Sigmoid colon (tissue), 7 donors: ENCODE data around the gene POU2F2. TPM values are rescaled to one million over a fixed set of nuclear protein-coding genes. Genes with fewer than 3 reads are reported as not detected.

Source experiments
- DNase-seq: peaks from one replicate; pipeline ENCODE4 v3.0.0-alpha.2; 2019
- H3K27ac ChIP-seq, 4 donors: fragments of 200-600 bp; sonication (generic); one replicate each; pipeline ENCODE4 v1.5.1; 2016 to 2019; ENCODE audit warnings: mild to moderate bottlenecking in 1 of 4
- H3K27me3 ChIP-seq, 3 donors: fragments of 200-600 bp; sonication (generic); one replicate each; pipeline ENCODE4 v1.5.1; 2019; ENCODE audit warnings: mild to moderate bottlenecking in 1 of 3
- H3K36me3 ChIP-seq, 4 donors: fragments of 200-600 bp; sonication (generic); one replicate each; pipeline ENCODE4 v1.5.1; 2016 to 2019
- H3K4me1 ChIP-seq, 4 donors: fragments of 200-600 bp; sonication (generic); one replicate each; pipeline ENCODE4 v1.5.1; 2017 to 2019
- H3K4me3 ChIP-seq, 4 donors: fragments of 200-600 bp; sonication (generic); one replicate each; pipeline ENCODE4 v1.5.1; 2017 to 2019; ENCODE audit warnings: mild to moderate bottlenecking in 2 of 4, moderate library complexity in 1 of 4
- H3K9me3 ChIP-seq, 4 donors: fragments of 200-600 bp in 3 of 4; sonication (generic) in 3 of 4; one replicate each; pipeline versions ENCODE4 v1.5.1 to v1.6.1; 2013 to 2019
- EP300 ChIP-seq, 4 donors: sonication (generic); formaldehyde crosslinking; IDR thresholded peaks; one replicate each; pipeline ENCODE4 v1.6.1; 2017; ENCODE audit warnings: antibody characterized with exemption in 4 of 4
- POLR2A ChIP-seq, 2 donors: fragments of 450-650 bp; IDR thresholded peaks; one replicate each; pipeline ENCODE4 v1.6.1; 2016; ENCODE audit warnings: antibody characterized with exemption in 2 of 2, mild to moderate bottlenecking in 2 of 2, moderate library complexity in 2 of 2
- POLR2AphosphoS5 ChIP-seq, 4 donors: sonication (generic); formaldehyde crosslinking; IDR thresholded peaks; one replicate each; pipeline ENCODE4 v1.6.1; 2017; ENCODE audit warnings: antibody characterized with exemption in 4 of 4
- WGBS, 2 donors: extraction: QIAGEN DNeasy Blood & Tissue Kit; methylation state at CpG; one replicate each; pipeline ENCODE4 v1.1.7; 2013; 5-methylcytosine and 5-hydroxymethylcytosine counted together
- intact Hi-C: fragments of 100-400 bp; cut with DNase I; formaldehyde crosslinking; loops from one replicate; pipeline ENCODE4 v1.15.1; 2023
- polyA plus RNA-seq, 3 donors: library from polyadenylated mRNA; stranded (reverse); fragments of 200-250 nt; gene quantifications; one replicate each; pipeline ENCODE4 v1.2.3, GENCODE V29; 2013
- total RNA-seq, 4 donors: library from RNA; depleted of rRNA; stranded (reverse); fragments of >200 nt; gene quantifications; one replicate each; pipeline ENCODE4 v1.1.0, GENCODE V29; 2016
- TF ChIP-seq, protein P1 (sequence below), 4 experiments: fragments of 450-650 bp in 3 of 4; fragments of 200-600 bp in 1 of 4; IDR thresholded peaks; one replicate each; pipeline ENCODE4 v1.5.1; 2016 to 2019; ENCODE audit warnings: antibody characterized with exemption in 4 of 4, mild to moderate bottlenecking in 3 of 4, moderate library complexity in 2 of 4
- donor health status: healthy with polysubstance abuse.
- donor health status: Bipolar disorder and iron deficiency.
- donor health status: healthy.

Gene POU2F2
- total and polyA plus RNA-seq, 7 donors, result 0.60 to 19.0 (median 2.5) TPM

DNA sequence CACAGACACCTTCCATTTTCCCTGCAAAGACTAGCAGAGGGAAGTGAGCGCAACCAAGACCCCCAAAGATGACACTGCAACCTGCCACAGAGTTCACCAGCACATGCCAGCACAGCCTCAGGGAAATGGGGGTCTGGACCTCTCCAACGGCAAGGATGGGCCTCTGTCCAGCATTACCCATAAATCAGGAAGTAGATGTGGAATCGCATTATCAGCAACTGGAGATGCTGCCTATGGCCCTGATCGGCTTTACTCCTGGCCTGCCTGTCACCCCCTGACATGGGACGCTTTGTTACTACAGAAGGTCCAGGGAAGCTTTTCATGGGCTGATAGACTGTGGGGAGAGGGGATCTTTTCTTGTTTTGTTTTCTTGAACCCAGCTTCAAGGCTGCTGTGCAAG, 41.4 kb upstream of the POU2F2 start:
- TF ChIP-seq POLR2AphosphoS5 (IDR thresholded peaks at IDR 0.05), result no peak
- TF ChIP-seq EP300 (IDR thresholded peaks at IDR 0.05), result no peak
- TF ChIP-seq, protein P1, sequence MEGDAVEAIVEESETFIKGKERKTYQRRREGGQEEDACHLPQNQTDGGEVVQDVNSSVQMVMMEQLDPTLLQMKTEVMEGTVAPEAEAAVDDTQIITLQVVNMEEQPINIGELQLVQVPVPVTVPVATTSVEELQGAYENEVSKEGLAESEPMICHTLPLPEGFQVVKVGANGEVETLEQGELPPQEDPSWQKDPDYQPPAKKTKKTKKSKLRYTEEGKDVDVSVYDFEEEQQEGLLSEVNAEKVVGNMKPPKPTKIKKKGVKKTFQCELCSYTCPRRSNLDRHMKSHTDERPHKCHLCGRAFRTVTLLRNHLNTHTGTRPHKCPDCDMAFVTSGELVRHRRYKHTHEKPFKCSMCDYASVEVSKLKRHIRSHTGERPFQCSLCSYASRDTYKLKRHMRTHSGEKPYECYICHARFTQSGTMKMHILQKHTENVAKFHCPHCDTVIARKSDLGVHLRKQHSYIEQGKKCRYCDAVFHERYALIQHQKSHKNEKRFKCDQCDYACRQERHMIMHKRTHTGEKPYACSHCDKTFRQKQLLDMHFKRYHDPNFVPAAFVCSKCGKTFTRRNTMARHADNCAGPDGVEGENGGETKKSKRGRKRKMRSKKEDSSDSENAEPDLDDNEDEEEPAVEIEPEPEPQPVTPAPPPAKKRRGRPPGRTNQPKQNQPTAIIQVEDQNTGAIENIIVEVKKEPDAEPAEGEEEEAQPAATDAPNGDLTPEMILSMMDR (IDR thresholded peaks at IDR 0.05), result no peak
- no peak for TF ChIP-seq POLR2A (IDR thresholded peaks at IDR 0.05)
- Histone ChIP-seq H3K27ac (no peak overlapping the region), H3K36me3 (no peaks in the 10 kb centered on the region), H3K4me3 (no peak overlapping the region), H3K27me3 (peaks cover 7 to 73% (median 20%) of the 10 kb centered on the region in 3 donors), H3K4me1 (peaks cover 0 to 21% (median 15%) of the 10 kb centered on the region in 4 donors), H3K9me3 (no peaks in the 10 kb centered on the region)
- no peak for DNase-seq
- intact Hi-C loops, result no loop called here
- WGBS, 2 donors, result 81 to 84% methylated on average over 5 of the region's 5 CpGs

DNA sequence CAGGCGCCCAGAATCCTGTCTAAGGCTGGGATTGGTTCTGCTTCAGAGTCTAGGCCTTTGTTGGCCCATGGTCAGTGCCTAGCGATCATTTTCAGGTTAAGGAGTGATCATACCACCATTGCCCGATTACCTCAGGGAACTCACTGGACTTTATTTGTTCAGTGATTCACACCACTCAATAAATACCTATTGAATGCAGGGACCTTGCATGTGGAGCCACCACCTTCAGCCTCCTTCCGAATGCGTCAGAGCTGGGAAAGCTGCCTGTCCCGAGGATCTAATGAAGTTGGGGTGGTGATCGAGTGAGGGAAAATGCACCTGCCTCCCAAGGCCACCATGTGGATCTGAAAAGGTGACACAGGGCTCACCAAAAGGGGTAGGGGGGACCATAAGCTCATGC, 40.0 kb upstream of the POU2F2 start:
- WGBS, 2 donors, result 84 to 91% methylated on average over 7 of the region's 7 CpGs
- Histone ChIP-seq H3K27ac (no peak overlapping the region), H3K36me3 (no peaks in the 10 kb centered on the region), H3K4me3 (no peak overlapping the region), H3K4me1 (peaks cover 0 to 18% (median 13%) of the 10 kb centered on the region in 4 donors), H3K27me3 (peaks cover 4 to 62% (median 20%) of the 10 kb centered on the region in 3 donors), H3K9me3 (no peaks in the 10 kb centered on the region)
- TF ChIP-seq, protein P1 (IDR thresholded peaks at IDR 0.05), result no peak
- TF ChIP-seq POLR2A (IDR thresholded peaks at IDR 0.05) (no peak), POLR2AphosphoS5 (IDR thresholded peaks at IDR 0.05) (no peak), EP300 (IDR thresholded peaks at IDR 0.05) (no peak)
- DNase-seq, result no peak
- intact Hi-C loops, result no loop called here

DNA sequence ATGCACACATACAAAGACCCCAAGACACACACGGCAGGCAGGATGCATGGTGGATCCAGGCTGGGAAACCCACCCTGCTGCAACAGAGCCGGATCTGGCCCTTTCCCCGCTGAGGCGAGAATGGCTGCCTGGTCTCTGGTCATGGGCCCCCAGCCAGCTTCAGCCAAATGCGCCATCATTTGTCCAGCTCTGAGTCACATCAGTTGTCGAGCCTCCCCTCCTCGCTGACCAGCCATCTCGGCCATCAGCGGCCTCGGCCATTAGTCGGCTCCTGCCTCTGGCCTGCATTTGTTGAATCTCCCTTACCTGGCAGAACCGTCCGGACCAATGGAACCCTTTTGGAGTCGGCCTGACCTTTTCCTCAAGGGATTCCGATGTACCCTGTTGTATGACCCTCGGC, 38.5 kb upstream of the POU2F2 start:
- H3K36me3 ChIP-seq, result no peaks in the 10 kb centered on the region
- 89 to 93% methylated on average over 16 of the region's 16 CpGs for WGBS, 2 donors
- intact Hi-C loops, result no loop called here
- no peaks in the 10 kb centered on the region for H3K9me3 ChIP-seq
- no peak for TF ChIP-seq POLR2AphosphoS5 (IDR thresholded peaks at IDR 0.05)
- no peak for TF ChIP-seq EP300 (IDR thresholded peaks at IDR 0.05)
- TF ChIP-seq, protein P1 (IDR thresholded peaks at IDR 0.05), result no peak
- TF ChIP-seq POLR2A (IDR thresholded peaks at IDR 0.05), result no peak
- H3K27me3 ChIP-seq, result peaks cover 4 to 62% (median 20%) of the 10 kb centered on the region in 3 donors
- H3K27ac ChIP-seq, result no peak overlapping the region
- peaks cover 0 to 6% (median 4%) of the 10 kb centered on the region in 4 donors for H3K4me1 ChIP-seq
- no peak for DNase-seq
- H3K4me3 ChIP-seq, result no peak overlapping the region

DNA sequence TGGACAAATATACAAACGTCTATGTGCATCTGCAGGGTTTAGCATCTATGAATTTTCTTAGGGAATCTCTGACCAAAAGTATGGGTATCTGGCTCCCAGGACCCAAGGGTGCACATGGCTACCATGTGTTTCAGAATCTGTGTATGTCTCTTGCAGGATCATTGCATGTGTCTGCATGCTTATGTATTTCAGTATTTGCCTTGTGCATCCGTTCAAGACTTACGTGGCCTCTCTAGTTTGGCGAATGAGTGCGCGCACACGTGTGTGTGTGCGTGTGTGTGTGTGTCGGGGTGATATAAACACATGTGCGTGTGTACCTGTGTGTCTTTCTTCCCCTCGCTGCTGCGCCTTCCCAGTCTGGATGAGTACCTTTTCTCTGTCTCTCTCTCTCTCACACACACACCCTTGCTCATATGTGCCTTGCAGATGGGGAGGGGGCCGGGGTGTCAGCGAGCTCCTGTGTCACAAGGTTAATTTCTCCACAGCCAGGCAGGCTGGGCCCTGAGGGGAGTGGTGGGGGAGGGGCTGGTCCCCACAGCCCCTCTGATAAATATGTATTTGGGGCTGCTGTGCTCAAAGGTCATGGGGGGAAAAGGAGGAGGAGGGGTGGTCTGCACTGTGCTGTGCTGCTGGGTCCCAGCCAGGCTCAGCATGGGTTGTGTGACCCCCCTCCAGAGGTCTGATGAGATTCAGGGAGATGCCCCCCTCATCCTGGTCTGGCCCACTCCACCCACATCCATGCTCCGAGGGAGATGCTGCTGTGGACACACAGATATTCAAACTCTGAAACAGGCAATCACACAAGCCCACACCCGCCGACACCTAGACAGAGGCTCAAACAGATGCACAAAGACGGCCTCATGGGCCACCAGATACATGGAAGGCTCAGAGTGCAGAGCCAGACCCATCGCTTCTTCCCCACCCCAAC, 37.5 kb upstream of the POU2F2 start:
- Histone ChIP-seq H3K27ac (no peak overlapping the region), H3K27me3 (peaks cover under 1 to 52% (median 20%) of the 10 kb centered on the region in 3 donors), H3K36me3 (no peaks in the 10 kb centered on the region), H3K4me1 (no peaks in the 10 kb centered on the region), H3K9me3 (no peaks in the 10 kb centered on the region), H3K4me3 (no peak overlapping the region)
- 82 to 86% methylated on average over 19 of the region's 19 CpGs for WGBS, 2 donors
- no peak for DNase-seq
- intact Hi-C loops, result no loop called here
- no peak for TF ChIP-seq POLR2A (IDR thresholded peaks at IDR 0.05)
- TF ChIP-seq, protein P1 (IDR thresholded peaks at IDR 0.05), result no peak
- TF ChIP-seq EP300 (IDR thresholded peaks at IDR 0.05), result no peak
- no peak for TF ChIP-seq POLR2AphosphoS5 (IDR thresholded peaks at IDR 0.05)
